OCI-LY1 (cell line): Measurements from ENCODE around the gene CCPG1.
"Not testable (repeated sequence)": the region's sequence is repeated elsewhere in the genome, so short reads cannot be mapped to it uniquely, and the experiment has no call there.

Experiments
- H2AFZ ChIP-seq: fragments of 200-600 bp; sonication (generic), shearing (Covaris generic); 2 replicates; pipeline ENCODE4 v1.6.0; 2014; ENCODE audit warnings: antibody characterized with exemption, mild to moderate bottlenecking, low read length
- H3F3A ChIP-seq: fragments of 200-600 bp; sonication (generic), shearing (Covaris generic); 2 replicates; pipeline ENCODE4 v1.6.0; 2014; ENCODE audit warnings: mild to moderate bottlenecking, antibody characterized with exemption, low read length, moderate library complexity; ENCODE audit not compliant: insufficient read depth
- H3K27ac ChIP-seq: fragments of 200-600 bp; sonication (generic); 2 replicates; pipeline ENCODE4 v1.5.1; 2014; ENCODE audit warnings: low read length, mixed run types, mild to moderate bottlenecking, low read depth; ENCODE audit not compliant: poor library complexity, severe bottlenecking
- H3K27me3 ChIP-seq: fragments of 200-600 bp; sonication (generic); 2 replicates; pipeline ENCODE4 v1.6.0; 2014; ENCODE audit warnings: antibody characterized with exemption, mild to moderate bottlenecking, low read length, moderate library complexity; ENCODE audit not compliant: insufficient read depth
- H3K36me3 ChIP-seq: fragments of 200-600 bp; sonication (generic); 2 replicates; pipeline ENCODE4 v1.6.1; 2014; ENCODE audit warnings: mild to moderate bottlenecking, antibody characterized with exemption, low read length, moderate library complexity, mixed read lengths; ENCODE audit not compliant: insufficient read depth
- H3K4me1 ChIP-seq: fragments of 200-600 bp; sonication (generic); 2 replicates; pipeline ENCODE4 v1.5.1; 2014; ENCODE audit warnings: mild to moderate bottlenecking, low read length, moderate library complexity; ENCODE audit not compliant: insufficient read depth, severe bottlenecking
- H3K4me2 ChIP-seq: fragments of 200-600 bp; sonication (generic), shearing (Covaris generic); 2 replicates; pipeline ENCODE4 v1.6.1; 2014; ENCODE audit warnings: low read length
- H3K4me3 ChIP-seq: fragments of 200-600 bp; sonication (generic); 2 replicates; pipeline ENCODE4 v1.5.1; 2014; ENCODE audit warnings: low read length, low read depth, mild to moderate bottlenecking, mixed read lengths; ENCODE audit not compliant: poor library complexity, severe bottlenecking
- H3K79me2 ChIP-seq: fragments of 200-600 bp; shearing (Covaris generic); 2 replicates; pipeline ENCODE4 v1.6.1; 2016; ENCODE audit warnings: mixed run types, low read length, mixed read lengths; ENCODE audit not compliant: insufficient read depth
- H3K9ac ChIP-seq: fragments of 200-600 bp; sonication (generic), shearing (Covaris generic); 2 replicates; pipeline ENCODE4 v1.6.1; 2014; ENCODE audit warnings: mild to moderate bottlenecking, low read length, mixed read lengths
- H3K9me2 ChIP-seq: fragments of 200-600 bp; sonication (generic), shearing (Covaris generic); 2 replicates; pipeline ENCODE4 v1.6.1; 2014; ENCODE audit warnings: low read depth, mild to moderate bottlenecking, low read length, mixed read lengths
- H3K9me3 ChIP-seq: fragments of 200-600 bp; shearing (Covaris generic); 2 replicates; pipeline ENCODE4 v1.6.1; 2014; ENCODE audit warnings: low read length, mixed read lengths
- H4K20me1 ChIP-seq: fragments of 200-600 bp; sonication (generic), shearing (Covaris generic); 2 replicates; pipeline ENCODE4 v1.6.0; 2016; ENCODE audit warnings: mild to moderate bottlenecking, low read length; ENCODE audit not compliant: insufficient read depth
- CTCF ChIP-seq: fragments of 200-600 bp; sonication (generic), shearing (Covaris generic); IDR thresholded peaks from 2 replicates; pipeline ENCODE4 v1.5.1; 2017; ENCODE audit warnings: mild to moderate bottlenecking, antibody characterized with exemption, low read length, moderate library complexity, mixed read lengths
- EZH2 ChIP-seq: fragments of 200-600 bp; sonication (generic), shearing (Covaris generic); IDR thresholded peaks from 2 replicates; pipeline ENCODE4 v1.8.0; 2017; ENCODE audit warnings: borderline replicate concordance, mixed run types, mild to moderate bottlenecking, antibody characterized with exemption, low read length, moderate library complexity, mixed read lengths

The CCPG1 gene

DNA sequence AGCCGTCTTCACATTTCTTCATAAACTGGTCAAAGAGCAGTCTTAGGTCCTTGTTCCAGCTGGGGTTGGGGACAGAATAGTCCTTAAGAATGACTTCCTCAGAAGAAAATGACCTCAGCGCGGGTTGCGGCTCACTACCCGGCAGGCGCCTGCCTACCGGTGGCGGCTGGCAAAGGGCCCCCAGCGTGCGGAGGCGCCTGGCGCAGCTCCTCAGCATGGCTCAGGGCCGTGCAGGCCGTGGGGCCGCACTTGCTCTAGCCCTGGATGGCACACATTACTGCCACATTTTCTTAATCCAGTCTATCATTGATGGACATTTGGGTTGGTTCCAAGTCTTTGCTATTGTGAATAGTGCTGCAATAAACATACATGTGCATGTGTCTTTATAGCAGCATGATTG, 35.0 kb upstream of the CCPG1 start:
- not testable (repeated sequence) for H3K9ac ChIP-seq, H4K20me1 ChIP-seq, H3K4me3 ChIP-seq, H3K4me2 ChIP-seq, H3K27me3 ChIP-seq, H3K36me3 ChIP-seq, H3K9me2 ChIP-seq, H3F3A ChIP-seq, H3K79me2 ChIP-seq, H2AFZ ChIP-seq, H3K4me1 ChIP-seq, H3K27ac ChIP-seq, H3K9me3 ChIP-seq

DNA sequence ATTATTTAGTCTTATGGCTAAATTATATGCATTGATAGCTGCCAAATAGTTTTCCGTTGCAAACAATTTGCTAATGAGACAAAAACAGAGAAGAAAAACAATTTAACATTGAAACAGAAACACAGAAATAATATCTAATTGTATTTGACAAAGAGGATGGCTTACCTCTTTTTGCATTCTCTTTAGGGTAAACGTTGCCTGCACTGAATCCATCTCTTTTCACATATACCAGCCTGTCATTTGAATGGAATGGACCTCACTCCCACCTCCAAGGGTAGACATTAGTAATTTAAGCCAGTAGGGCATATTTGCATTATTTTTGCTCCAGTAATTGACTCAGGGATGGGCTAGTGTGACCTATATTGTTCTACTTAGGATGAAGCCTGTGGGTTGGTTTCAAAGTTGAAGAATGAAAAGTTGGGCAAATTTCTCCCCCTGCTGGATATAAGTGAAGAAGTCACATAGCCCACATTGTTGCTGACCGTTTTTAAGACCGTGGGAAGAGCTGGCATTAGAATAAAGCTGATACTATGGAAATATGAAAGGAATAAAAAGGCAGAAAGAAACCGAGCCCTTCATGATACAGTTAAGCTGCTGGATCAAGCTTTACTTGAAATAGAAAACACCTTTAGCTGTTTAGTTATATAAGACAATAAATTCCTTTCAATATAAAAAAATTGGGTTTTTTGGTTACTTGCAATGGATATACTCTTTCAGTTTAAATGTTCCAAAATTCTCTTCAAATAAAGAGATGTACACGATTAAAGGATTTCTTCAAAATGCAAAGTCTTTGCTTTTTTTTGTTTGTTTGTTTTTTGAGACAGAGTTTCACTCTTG, 27.0 kb upstream of the CCPG1 start:
- Histone ChIP-seq H2AFZ (no peak overlapping the region), H3K4me3 (no peak overlapping the region), H3F3A (peaks cover 3% of the 10 kb centered on the region; the same call in 1 of the 2 replicates), H3K79me2 (no peaks in the 10 kb centered on the region), H3K9me3 (no peaks in the 10 kb centered on the region), H3K4me2 (no peak overlapping the region), H3K9me2 (no peaks in the 10 kb centered on the region), H4K20me1 (no peaks in the 10 kb centered on the region), H3K27ac (no peak overlapping the region), H3K36me3 (no peaks in the 10 kb centered on the region), H3K27me3 (no peaks in the 10 kb centered on the region), H3K9ac (no peak overlapping the region), H3K4me1 (no peaks in the 10 kb centered on the region)
- TF ChIP-seq EZH2 (no peak), CTCF (peak; percentile 67)

DNA sequence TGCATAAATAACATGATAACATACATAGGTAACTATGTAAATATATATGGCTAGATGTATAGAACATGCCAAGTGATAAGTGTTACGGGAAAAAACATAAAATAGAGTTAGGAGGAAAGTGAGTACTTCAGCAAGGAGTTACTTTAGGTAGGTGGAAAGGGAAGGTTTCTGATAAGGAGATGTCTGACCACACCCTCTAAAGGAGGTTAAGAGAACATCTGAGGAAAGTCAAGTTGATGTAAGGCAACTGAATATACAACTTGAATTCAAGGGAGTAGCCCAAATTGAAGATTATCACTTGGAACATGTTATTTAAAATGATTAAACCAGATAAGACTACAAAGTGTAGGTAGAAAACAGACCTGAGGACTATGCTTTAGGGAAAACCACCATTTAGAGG, 13.9 kb upstream of the CCPG1 start:
- no peak overlapping the region for H2AFZ ChIP-seq
- H3K9me3 ChIP-seq: no peaks in the 10 kb centered on the region
- no peak overlapping the region for H3K9ac ChIP-seq
- no peaks in the 10 kb centered on the region for H3K4me1 ChIP-seq
- no peaks in the 10 kb centered on the region for H3K36me3 ChIP-seq
- no peaks in the 10 kb centered on the region for H3F3A ChIP-seq
- H3K79me2 ChIP-seq: no peaks in the 10 kb centered on the region
- no peaks in the 10 kb centered on the region for H4K20me1 ChIP-seq
- no peak overlapping the region for H3K27ac ChIP-seq
- H3K9me2 ChIP-seq: no peaks in the 10 kb centered on the region
- no peak for TF ChIP-seq EZH2
- no peak for TF ChIP-seq CTCF
- no peaks in the 10 kb centered on the region for H3K27me3 ChIP-seq
- no peak overlapping the region for H3K4me2 ChIP-seq
- H3K4me3 ChIP-seq: no peak overlapping the region
